ENCODE results near the gene KCNQ5. TPM values are rescaled to one million over a fixed set of nuclear protein-coding genes. Genes with fewer than 3 reads are reported as not detected.

The KCNQ5 gene
- total RNA-seq, 4 donors from 2014 or later: 0.21 to 1.1 (median 0.59) TPM; not detected in 1

GRCh38 chr6:72691249-72691648, 69.4 kb downstream of the KCNQ5 start:
- Histone ChIP-seq H3K27ac (no peak overlapping the region), H3K4me3 (no peak overlapping the region), H3K36me3 (no peaks in the 10 kb centered on the region), H3K4me1 (no peaks in the 10 kb centered on the region), H3K9me3 (no peaks in the 10 kb centered on the region), H3K27me3 (no peaks in the 10 kb centered on the region)
- 47 to 48% methylated on average over 6 of the region's 6 CpGs for WGBS, 2 donors
- TF ChIP-seq CTCF (IDR thresholded peaks at IDR 0.05) (no peak), EP300 (IDR thresholded peaks at IDR 0.05) (no peak), POLR2A (IDR thresholded peaks at IDR 0.05) (no peak)
- no peak for DNase-seq (ENCODE audit: low spot score in 2 of 2)

GRCh38 chr6:72696055-72696454, 74.2 kb downstream of the KCNQ5 start:
- no peaks in the 10 kb centered on the region for H3K27me3 ChIP-seq
- H3K4me3 ChIP-seq: no peak overlapping the region
- no peak overlapping the region for H3K27ac ChIP-seq
- H3K4me1 ChIP-seq: no peaks in the 10 kb centered on the region
- H3K36me3 ChIP-seq: no peaks in the 10 kb centered on the region
- TF ChIP-seq POLR2A (IDR thresholded peaks at IDR 0.05) (no peak), CTCF (IDR thresholded peaks at IDR 0.05) (no peak), EP300 (IDR thresholded peaks at IDR 0.05) (no peak)
- no peaks in the 10 kb centered on the region for H3K9me3 ChIP-seq
- 96 to 97% methylated on average over 3 of the region's 3 CpGs for WGBS, 2 donors
- no peak for DNase-seq (ENCODE audit: low spot score in 2 of 2)

GRCh38 chr6:72699159-72699558, 77.3 kb downstream of the KCNQ5 start:
- H3K27ac ChIP-seq: no peak overlapping the region
- H3K27me3 ChIP-seq: no peaks in the 10 kb centered on the region
- 52 to 55% methylated on average over 1 of the region's 1 CpG for WGBS, 2 donors
- TF ChIP-seq CTCF (IDR thresholded peaks at IDR 0.05) (no peak), POLR2A (IDR thresholded peaks at IDR 0.05) (no peak), EP300 (IDR thresholded peaks at IDR 0.05) (no peak)
- H3K4me3 ChIP-seq: no peak overlapping the region
- H3K4me1 ChIP-seq: no peaks in the 10 kb centered on the region
- DNase-seq (ENCODE audit: low spot score in 2 of 2): no peak
- H3K36me3 ChIP-seq: no peaks in the 10 kb centered on the region
- no peaks in the 10 kb centered on the region for H3K9me3 ChIP-seq

GRCh38 chr6:72702421-72702820, 80.6 kb downstream of the KCNQ5 start:
- TF ChIP-seq CTCF (IDR thresholded peaks at IDR 0.05) (no peak), EP300 (IDR thresholded peaks at IDR 0.05) (no peak), POLR2A (IDR thresholded peaks at IDR 0.05) (no peak)
- H3K4me3 ChIP-seq: no peak overlapping the region
- 65 to 77% methylated on average over 3 of the region's 3 CpGs for WGBS, 2 donors
- DNase-seq (ENCODE audit: low spot score in 2 of 2): no peak
- H3K27me3 ChIP-seq: no peaks in the 10 kb centered on the region
- H3K27ac ChIP-seq: no peak overlapping the region
- H3K36me3 ChIP-seq: no peaks in the 10 kb centered on the region
- no peaks in the 10 kb centered on the region for H3K4me1 ChIP-seq
- H3K9me3 ChIP-seq: no peaks in the 10 kb centered on the region

- no peaks in the 10 kb centered on the region for H3K4me1 ChIP-seq
- no peak for DNase-seq (ENCODE audit: low spot score in 2 of 2)
- no peaks in the 10 kb centered on the region for H3K9me3 ChIP-seq
- H3K27ac ChIP-seq: no peak overlapping the region
- no peaks in the 10 kb centered on the region for H3K27me3 ChIP-seq
- no peaks in the 10 kb centered on the region for H3K36me3 ChIP-seq
- TF ChIP-seq EP300 (IDR thresholded peaks at IDR 0.05) (no peak), POLR2A (IDR thresholded peaks at IDR 0.05) (no peak), CTCF (IDR thresholded peaks at IDR 0.05) (no peak)
- no peak overlapping the region for H3K4me3 ChIP-seq
- WGBS, 2 donors: 50 to 61% methylated on average over 2 of the region's 2 CpGs
Observed at GRCh38 chr6:72703093-72703492, 81.2 kb downstream of the KCNQ5 start.
